Neural cell (in vitro differentiated cells): ENCODE results near the gene UCMA. TPM values are rescaled to one million over a fixed set of nuclear protein-coding genes. Genes with fewer than 3 reads are reported as not detected.
"Not testable (repeated sequence)": the region's sequence is repeated elsewhere in the genome, so short reads cannot be mapped to it uniquely, and the experiment has no call there.

Experiments
- H2AFZ ChIP-seq: fragments of 200-600, 300-800 bp; sonication (generic), shearing (Covaris generic); 2 replicates; pipeline ENCODE4 v1.6.0; 2014; ENCODE audit warnings: low read depth, mild to moderate bottlenecking, antibody characterized with exemption, low read length, moderate library complexity
- H3F3A ChIP-seq: fragments of 200-600 bp; shearing (Covaris generic); 2 replicates; pipeline ENCODE4 v1.6.1; 2016; ENCODE audit warnings: mild to moderate bottlenecking, moderate library complexity, mixed read lengths, antibody characterized with exemption, low read length; ENCODE audit not compliant: insufficient read depth, poor library complexity, severe bottlenecking
- H3K27ac ChIP-seq: fragments of 200-600, 300-800 bp; sonication (generic), shearing (Covaris generic); 2 replicates; pipeline ENCODE4 v1.5.1; 2014; ENCODE audit warnings: mild to moderate bottlenecking, low read length, moderate library complexity
- H3K27me3 ChIP-seq: fragments of 300-800, 200-600 bp; sonication (generic), shearing (Covaris generic); 2 replicates; pipeline ENCODE4 v1.6.0; 2014; ENCODE audit warnings: mild to moderate bottlenecking, low read depth, low read length, moderate library complexity; ENCODE audit not compliant: insufficient read depth
- H3K36me3 ChIP-seq: fragments of 300-800, 200-600 bp; sonication (generic), shearing (Covaris generic); 2 replicates; pipeline ENCODE4 v1.5.1; 2014; ENCODE audit warnings: mild to moderate bottlenecking, antibody characterized with exemption, low read length, moderate library complexity; ENCODE audit not compliant: insufficient read depth
- H3K4me2 ChIP-seq: fragments of 300-800, 200-600 bp; sonication (generic), shearing (Covaris generic); 2 replicates; pipeline ENCODE4 v1.6.0; 2014; ENCODE audit warnings: mild to moderate bottlenecking, low read length
- H3K4me3 ChIP-seq: fragments of 300-800, 200-600 bp; sonication (generic), shearing (Covaris generic); 2 replicates; pipeline ENCODE4 v1.5.1; 2014; ENCODE audit warnings: mild to moderate bottlenecking, low read length, moderate library complexity
- H3K79me2 ChIP-seq: fragments of 200-600 bp; shearing (Covaris generic); replicated peaks from 2 replicates; pipeline ENCODE4 v1.6.0; 2014; ENCODE audit warnings: mild to moderate bottlenecking, low read length, moderate library complexity; ENCODE audit not compliant: insufficient read depth
- H3K9ac ChIP-seq: fragments of 300-800, 200-600 bp; sonication (generic), shearing (Covaris generic); 2 replicates; pipeline ENCODE4 v1.6.1; 2016; ENCODE audit warnings: mild to moderate bottlenecking, low read length, mixed read lengths
- H3K9me2 ChIP-seq: fragments of 200-600 bp; shearing (Covaris generic); 2 replicates; pipeline ENCODE4 v1.6.1; 2016; ENCODE audit warnings: mild to moderate bottlenecking, low read length, mixed read lengths; ENCODE audit not compliant: insufficient read depth
- H3K9me3 ChIP-seq: fragments of 200-600, 300-800 bp; sonication (generic), shearing (Covaris generic); 2 replicates; pipeline ENCODE4 v1.6.1; 2016; ENCODE audit warnings: mild to moderate bottlenecking, mixed run types, low read length, moderate library complexity, mixed read lengths
- H4K20me1 ChIP-seq: fragments of 200-600 bp; shearing (Covaris generic); 2 replicates; pipeline ENCODE4 v1.6.1; 2016; ENCODE audit warnings: mild to moderate bottlenecking, mixed run types; ENCODE audit not compliant: insufficient read depth
- CTCF ChIP-seq: fragments of 450-650 bp; IDR thresholded peaks from 2 replicates; pipeline ENCODE4 v1.5.1; 2014; ENCODE audit warnings: antibody characterized with exemption, mild to moderate bottlenecking, moderate library complexity; ENCODE audit not compliant: poor library complexity, severe bottlenecking
- EP300 ChIP-seq: fragments of 450-650 bp; conservative IDR thresholded peaks from 2 replicates; pipeline ENCODE4 v1.6.1; 2014; ENCODE audit warnings: antibody characterized with exemption, mild to moderate bottlenecking, moderate library complexity; ENCODE audit not compliant: poor library complexity, severe bottlenecking
- EZH2 ChIP-seq: fragments of 200-600, 300-800 bp; shearing (Covaris generic), sonication (generic); IDR thresholded peaks from 2 replicates; pipeline ENCODE4 v1.6.1; 2014; ENCODE audit warnings: antibody characterized with exemption, low read length, borderline replicate concordance, mild to moderate bottlenecking; ENCODE audit not compliant: insufficient read depth, poor library complexity, severe bottlenecking
- MXI1 ChIP-seq: fragments of 450-650 bp; conservative IDR thresholded peaks from 2 replicates; pipeline ENCODE4 v1.6.1; 2014; ENCODE audit warnings: antibody characterized with exemption, mild to moderate bottlenecking; ENCODE audit not compliant: poor library complexity, severe bottlenecking
- POLR2AphosphoS5 ChIP-seq: IDR thresholded peaks from 2 replicates; pipeline ENCODE4 v1.6.1; 2012
- RAD21 ChIP-seq: fragments of 450-650 bp; conservative IDR thresholded peaks from 2 replicates; pipeline ENCODE4 v1.6.1; 2014; ENCODE audit warnings: antibody characterized with exemption, mild to moderate bottlenecking, moderate library complexity
- REST ChIP-seq: IDR thresholded peaks from 2 replicates; pipeline ENCODE4 v1.6.1; 2012; ENCODE audit warnings: borderline replicate concordance
- SMC3 ChIP-seq: fragments of 450-650 bp; conservative IDR thresholded peaks from 2 replicates; pipeline ENCODE4 v1.6.1; 2014; ENCODE audit warnings: antibody characterized with exemption, mild to moderate bottlenecking, moderate library complexity; ENCODE audit not compliant: poor library complexity
- TAF1 ChIP-seq: IDR thresholded peaks from 2 replicates; pipeline ENCODE4 v1.6.1; 2012; ENCODE audit warnings: low read depth
- polyA plus RNA-seq: library from polyadenylated mRNA; depleted of rRNA; stranded (reverse); fragments of >200 nt; gene quantifications from 2 replicates; pipeline ENCODE4 v1.2.3, GENCODE V29; 2014

UCMA gene
- polyA plus RNA-seq, 1 donor from 2014 or later = not detected

- Histone ChIP-seq H3K4me2 (no peak overlapping the region), H3F3A (no peaks in the 10 kb centered on the region), H2AFZ (no peak overlapping the region), H3K4me3 (no peak overlapping the region), H3K9ac (no peak overlapping the region), H3K79me2 (no peaks in the 10 kb centered on the region), H3K36me3 (no peaks in the 10 kb centered on the region), H4K20me1 (no peaks in the 10 kb centered on the region), H3K9me2 (no peaks in the 10 kb centered on the region), H3K27me3 (no peaks in the 10 kb centered on the region), H3K27ac (no peak overlapping the region), H3K9me3 (no peaks in the 10 kb centered on the region)
- TF ChIP-seq TAF1 (no peak), CTCF (no peak), RAD21 (no peak), POLR2AphosphoS5 (no peak), EZH2 (no peak), REST (no peak)
Observed at GRCh38 chr10:13236638-13237037, 2.5 kb upstream of the UCMA start.

- H4K20me1 ChIP-seq, H3K79me2 ChIP-seq, H3F3A ChIP-seq, H2AFZ ChIP-seq, H3K27ac ChIP-seq, H3K4me3 ChIP-seq, H3K4me2 ChIP-seq, H3K9me3 ChIP-seq, H3K27me3 ChIP-seq, H3K9me2 ChIP-seq, H3K36me3 ChIP-seq, H3K9ac ChIP-seq: not testable (repeated sequence)
Observed at GRCh38 chr10:13234736-13235135, 562 bp upstream of the UCMA start.

- no peaks in the 10 kb centered on the region for H3K79me2 ChIP-seq
- H3K9me2 ChIP-seq = no peaks in the 10 kb centered on the region
- no peaks in the 10 kb centered on the region for H4K20me1 ChIP-seq
- no peaks in the 10 kb centered on the region for H3K36me3 ChIP-seq
- no peak overlapping the region for H2AFZ ChIP-seq
- no peaks in the 10 kb centered on the region for H3F3A ChIP-seq
- no peak overlapping the region for H3K27ac ChIP-seq
- H3K27me3 ChIP-seq = no peaks in the 10 kb centered on the region
- no peak overlapping the region for H3K4me3 ChIP-seq
- TF ChIP-seq TAF1 = no peak
- TF ChIP-seq REST = no peak
- no peak for TF ChIP-seq MXI1
- TF ChIP-seq POLR2AphosphoS5 = no peak
- no peak for TF ChIP-seq RAD21
- TF ChIP-seq EZH2 = no peak
- no peak for TF ChIP-seq SMC3
- no peak for TF ChIP-seq CTCF
- no peak for TF ChIP-seq EP300
- H3K9me3 ChIP-seq = no peaks in the 10 kb centered on the region
- no peak overlapping the region for H3K9ac ChIP-seq
- no peak overlapping the region for H3K4me2 ChIP-seq
Observed at GRCh38 chr10:13233358-13233757, 816 bp downstream of the UCMA start.
